Smooth muscle cell of the brain vasculature (primary cell): Measurements from ENCODE around the gene GRK5.

Source experiments
- DNase-seq: peaks from one replicate; pipeline ENCODE4 v3.0.0-alpha.2; 2012; ENCODE audit warnings: low read depth, low spot score

The GRK5 gene

GRCh38 chr10:119441921-119442757 is 234.8 kb downstream of the GRK5 start:
- no peak for DNase-seq

DNA sequence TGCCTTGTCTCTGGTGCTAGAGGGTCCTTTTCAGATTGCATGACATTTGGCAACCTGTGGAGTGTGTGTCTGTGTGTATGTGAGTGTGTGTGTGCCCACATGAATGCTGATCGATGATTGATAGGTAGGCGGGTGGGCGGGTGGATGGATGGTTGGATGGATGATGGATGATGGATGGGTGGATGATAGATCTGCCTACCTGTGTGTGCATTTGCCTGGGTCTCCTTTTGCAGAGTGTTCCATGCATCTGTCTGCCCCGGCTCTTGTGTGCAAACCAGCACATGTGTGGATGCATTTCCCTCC is 235.3 kb downstream of the GRK5 start:
- DNase-seq: no peak

DNA sequence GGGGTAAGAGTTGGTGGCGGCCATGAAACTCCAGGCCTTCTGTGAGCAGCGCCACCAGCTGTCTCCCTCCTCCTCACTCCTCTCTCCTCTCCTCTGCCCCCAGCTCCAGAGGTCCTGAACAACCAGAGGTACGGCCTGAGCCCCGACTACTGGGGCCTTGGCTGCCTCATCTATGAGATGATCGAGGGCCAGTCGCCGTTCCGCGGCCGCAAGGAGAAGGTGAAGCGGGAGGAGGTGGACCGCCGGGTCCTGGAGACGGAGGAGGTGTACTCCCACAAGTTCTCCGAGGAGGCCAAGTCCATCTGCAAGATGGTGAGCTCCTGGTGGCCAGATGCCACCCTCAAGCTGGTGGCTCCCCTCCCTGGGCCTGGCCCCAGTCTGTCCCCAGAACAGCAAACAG is 236.1 kb downstream of the GRK5 start:
- DNase-seq: no peak

DNA sequence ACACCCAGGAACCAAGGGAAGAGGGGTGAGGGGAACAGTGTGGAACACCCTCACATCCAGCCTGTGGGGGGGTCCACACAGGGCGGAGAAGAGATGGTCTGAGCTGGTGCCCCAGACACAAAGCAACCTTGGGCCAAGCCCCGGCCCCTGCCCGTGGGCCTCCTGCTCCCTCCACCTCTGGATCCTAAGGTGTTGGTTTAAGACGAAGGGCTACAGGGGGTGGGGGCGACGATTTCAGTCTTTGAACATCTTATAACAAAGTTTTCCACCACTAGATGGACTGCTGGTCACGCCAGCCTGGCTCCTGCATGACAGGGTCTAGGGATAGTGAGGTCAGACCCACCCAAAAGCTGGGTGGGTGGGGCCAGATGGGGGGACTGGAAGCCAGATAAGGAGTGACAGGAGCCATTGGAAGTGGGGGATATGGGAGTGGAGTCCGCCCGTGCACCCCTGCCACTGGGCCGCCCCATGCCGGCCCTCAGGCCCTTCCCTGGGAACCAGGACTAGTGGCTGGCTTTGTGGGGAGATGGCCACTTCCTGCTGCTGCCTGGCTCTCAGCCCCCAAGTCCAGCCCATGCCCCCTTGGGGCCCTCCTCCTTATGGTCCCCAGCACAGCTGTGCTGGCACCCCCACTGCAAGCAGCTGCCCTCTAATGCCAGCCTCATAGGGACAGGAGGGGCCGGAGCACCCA is 236.7 kb downstream of the GRK5 start:
- DNase-seq: no peak

DNA sequence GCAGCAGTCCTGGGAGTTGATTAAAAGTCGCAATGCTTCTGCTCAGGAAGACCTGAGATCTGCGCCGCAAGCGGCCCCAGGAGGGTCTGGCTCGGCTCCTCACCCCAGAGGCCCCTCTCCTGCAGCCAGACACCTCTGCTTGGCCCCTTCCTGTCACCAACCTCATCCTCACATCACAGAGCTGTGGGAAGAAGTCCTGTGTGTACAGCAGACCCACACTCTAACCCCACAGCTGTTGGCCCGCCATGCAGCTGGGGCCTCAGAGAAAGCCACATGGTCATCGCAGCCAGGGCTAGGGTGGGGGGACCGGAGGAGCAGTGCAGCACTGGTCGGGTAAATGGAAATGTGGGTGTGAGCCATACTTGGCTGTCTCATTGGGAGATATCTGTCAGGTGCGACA is 237.5 kb downstream of the GRK5 start:
- no peak for DNase-seq

GRCh38 chr10:119445311-119445934 is 238.1 kb downstream of the GRK5 start:
- peak; percentile 65 for DNase-seq

DNA sequence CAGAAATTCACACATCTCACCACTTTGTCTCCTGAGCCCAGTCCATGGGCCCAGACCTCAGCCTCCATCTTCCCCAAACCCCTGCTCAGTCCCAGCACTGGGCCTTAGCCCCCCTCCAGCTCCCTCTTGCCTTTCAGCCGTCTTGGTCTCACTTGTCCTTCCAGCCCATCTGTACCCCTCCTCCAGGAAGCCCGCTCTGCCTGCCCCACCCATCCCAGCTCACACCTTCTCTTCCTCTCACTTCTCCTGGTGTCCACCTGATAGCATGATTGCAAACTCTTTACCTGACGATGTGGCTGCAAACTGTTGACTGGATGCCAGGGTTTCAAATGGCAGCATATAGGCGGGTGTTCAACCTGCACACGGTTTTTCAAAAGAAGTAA is 238.6 kb downstream of the GRK5 start:
- DNase-seq: no peak

GRCh38 chr10:119446441-119447277 is 239.3 kb downstream of the GRK5 start:
- no peak for DNase-seq

DNA sequence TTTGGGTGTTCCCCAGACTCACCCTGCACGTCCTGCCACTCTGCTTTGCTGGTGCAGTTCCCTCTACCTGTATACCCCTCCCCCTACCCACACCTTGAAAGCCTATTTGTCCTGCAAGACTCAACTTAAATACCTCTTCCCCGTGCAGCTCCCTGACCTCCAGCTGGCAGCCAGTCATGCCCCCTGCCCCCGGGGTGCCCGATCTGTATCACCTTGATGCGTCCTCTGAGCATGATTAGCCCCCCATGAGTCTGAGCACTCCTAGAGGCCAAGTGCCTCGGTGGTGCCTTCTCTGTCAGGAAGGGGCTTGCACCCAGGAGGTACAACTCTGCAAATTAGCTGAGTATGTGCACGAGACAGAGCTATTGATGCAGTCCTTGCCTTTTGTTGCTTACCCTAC is 240.1 kb downstream of the GRK5 start:
- no peak for DNase-seq

GRCh38 chr10:119447823-119448546 is 240.6 kb downstream of the GRK5 start:
- no peak for DNase-seq

DNA sequence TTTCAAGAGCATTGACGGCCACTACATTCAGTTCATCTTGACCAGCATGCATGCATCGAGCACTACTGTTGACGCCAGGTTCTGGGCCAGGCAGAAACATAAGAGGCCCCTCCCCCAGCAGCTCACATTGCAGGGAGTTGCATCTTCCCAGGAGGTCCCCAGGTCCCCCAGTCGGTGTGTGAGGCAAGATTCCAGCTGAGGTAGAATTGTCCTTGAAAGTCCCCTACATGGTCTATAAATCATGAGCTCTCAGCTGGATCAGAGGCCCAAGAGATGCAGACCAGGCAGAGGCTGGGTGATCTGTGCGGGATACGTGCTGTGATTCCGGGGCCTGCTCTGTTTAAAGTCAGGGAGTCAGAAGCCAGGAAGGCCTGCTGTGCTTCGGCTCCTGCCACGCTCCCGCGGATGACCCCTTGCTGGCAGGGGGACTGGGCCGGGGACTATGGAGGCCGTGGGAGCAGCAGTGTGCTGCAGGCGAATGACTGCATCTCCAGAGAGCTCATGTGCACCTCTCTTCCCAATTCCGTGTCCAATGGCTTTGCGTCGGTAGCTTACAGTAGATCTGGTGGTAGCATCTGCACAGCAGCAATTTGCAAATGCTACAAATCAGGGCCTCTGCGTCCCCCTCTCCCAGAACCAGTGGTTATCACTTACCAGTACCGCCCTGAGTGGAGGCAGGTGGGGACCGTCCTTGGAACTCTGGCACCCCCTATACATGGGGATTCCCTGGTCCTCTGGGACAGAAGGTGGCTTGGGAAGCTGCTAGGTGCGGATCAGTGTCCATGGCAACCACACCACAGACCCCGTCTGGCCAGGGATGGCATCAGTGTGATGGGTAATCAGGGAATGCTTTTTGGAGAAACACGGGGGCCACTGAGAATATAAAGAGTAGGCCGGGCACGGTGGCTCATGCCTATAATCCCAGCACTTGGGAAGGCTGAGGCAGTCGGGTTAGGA is 241.5 kb downstream of the GRK5 start:
- no peak for DNase-seq

GRCh38 chr10:119449760-119450461 is 242.5 kb downstream of the GRK5 start:
- peak; percentile 44 for DNase-seq

DNA sequence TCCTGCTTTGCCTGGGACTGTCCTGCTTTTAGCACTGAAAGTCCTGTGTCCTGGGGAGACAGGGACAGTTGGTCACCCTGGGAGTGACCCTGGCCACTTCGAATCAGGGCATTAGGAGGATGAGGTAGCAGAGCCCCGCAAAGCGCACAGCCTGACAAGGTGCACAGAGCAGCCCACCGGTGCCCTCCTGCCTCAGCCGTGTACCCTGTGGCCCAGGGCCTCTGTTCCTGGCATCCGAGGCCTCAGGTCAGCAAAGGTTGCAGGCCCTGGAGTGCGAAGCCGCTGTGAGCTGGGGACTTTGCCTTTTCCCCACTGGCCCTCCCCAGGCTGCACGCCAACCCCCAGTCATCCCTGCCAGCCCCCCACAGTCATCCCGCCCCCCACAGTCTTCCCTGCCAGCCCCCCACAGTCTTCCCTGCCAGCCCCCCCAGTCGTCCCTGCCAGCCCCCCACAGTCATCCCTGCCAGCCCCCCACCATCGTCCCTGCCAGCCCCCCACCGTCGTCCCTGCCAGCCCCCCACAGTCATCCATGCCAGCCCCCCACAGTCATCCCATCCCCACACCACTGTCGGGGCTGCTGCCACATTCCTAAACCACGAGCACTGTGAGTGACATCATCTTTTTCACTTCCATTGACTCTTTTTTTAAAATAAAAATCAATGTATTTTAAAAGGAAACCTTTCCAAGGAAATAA is 243.4 kb downstream of the GRK5 start:
- DNase-seq: no peak

- DNase-seq: no peak
These were observed 244.0 kb downstream of the GRK5 start for GRCh38 chr10:119451300-119451896.

DNA sequence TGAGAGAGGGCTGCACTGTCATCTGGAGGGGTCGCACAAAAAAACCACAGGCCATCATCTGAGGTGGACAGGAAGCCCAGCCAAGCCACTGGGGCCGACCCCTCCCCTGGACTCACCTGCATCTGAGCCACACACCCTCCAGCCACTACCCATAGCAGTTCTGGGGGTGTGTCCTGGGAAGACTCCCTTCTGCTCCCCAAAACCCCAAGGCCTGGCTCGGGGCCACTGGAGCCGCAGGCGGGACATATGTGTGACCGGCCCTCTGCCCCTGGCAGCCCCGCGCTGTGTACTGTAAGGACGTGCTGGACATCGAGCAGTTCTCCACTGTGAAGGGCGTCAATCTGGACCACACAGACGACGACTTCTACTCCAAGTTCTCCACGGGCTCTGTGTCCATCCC is 245.0 kb downstream of the GRK5 start:
- DNase-seq: no peak

DNA sequence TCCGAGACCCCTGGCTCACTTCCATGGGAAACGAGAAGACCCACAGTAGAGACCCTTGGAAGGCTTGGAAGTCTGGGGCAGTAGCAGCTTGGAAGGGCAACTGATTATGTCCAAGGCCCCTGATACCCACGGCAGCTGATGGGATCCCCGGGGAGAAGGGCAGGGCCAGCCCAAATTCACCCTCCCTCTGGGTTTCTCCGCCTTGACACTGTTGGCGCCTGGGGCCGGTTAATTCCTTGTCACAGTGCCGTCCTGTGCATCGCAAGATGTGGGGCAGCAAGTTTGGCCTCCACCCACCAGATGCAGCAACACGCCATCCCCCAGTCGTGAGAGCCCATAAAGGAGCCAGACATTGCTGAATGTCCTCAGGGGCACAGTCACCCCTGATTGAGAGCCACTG is 245.9 kb downstream of the GRK5 start:
- no peak for DNase-seq

DNA sequence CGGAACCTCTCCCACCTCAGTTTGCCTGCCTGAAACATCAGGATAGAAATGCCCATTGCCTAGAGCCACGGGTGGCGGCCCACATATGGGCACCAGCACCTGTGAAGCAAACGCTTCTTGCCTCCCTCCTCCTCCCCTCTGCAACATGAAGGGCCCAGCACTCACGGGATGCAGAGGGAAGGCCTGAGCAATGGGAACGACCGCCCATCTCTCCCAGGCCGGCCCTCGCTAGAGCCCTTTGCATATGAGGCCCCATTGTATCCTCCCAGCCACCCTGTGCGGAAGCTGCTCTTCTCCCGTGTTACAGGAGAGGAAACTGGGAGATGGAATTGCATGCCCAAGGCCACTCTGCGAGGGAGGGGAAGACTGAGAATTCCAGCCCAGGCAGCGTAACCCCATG is 246.9 kb downstream of the GRK5 start:
- no peak for DNase-seq

GRCh38 chr10:119454990-119455389 is 247.6 kb downstream of the GRK5 start:
- no peak for DNase-seq
